H1 (cell line): ENCODE data around the gene ENPP6. TPM values are rescaled to one million over a fixed set of nuclear protein-coding genes. Genes with fewer than 3 reads are reported as not detected.

Experiments used
- CTCF ChIA-PET: fragments of 300-600 bp; sonication (Branson Sonifier 250); formaldehyde crosslinking; loops from one replicate; lab custom pipeline; 2021; ENCODE audit not compliant: partially characterized antibody; lab: Charles Lee
- POLR2A ChIA-PET: fragments of 300-600 bp; sonication (Branson Sonifier 250); formaldehyde crosslinking; loops from one replicate; lab custom pipeline; 2021; ENCODE audit warnings: inconsistent platforms; ENCODE audit not compliant: partially characterized antibody; lab: Charles Lee
- DNase-seq, 2 experiments: peaks; one replicate each; pipeline versions ENCODE4 v3.0.0 to v3.0.0-alpha.2; 2010 to 2022; ENCODE audit warnings: low spot score in 2 of 2, low read depth in 1 of 2, mixed read lengths in 1 of 2
- FAIRE-seq: peaks from 2 replicates; lab custom pipeline; 2011; peaks lifted over from hg19 to GRCh38; lab: Jason Lieb, UNC
- H2AFZ ChIP-seq: 2 replicates; pipeline ENCODE4 v1.8.1; 2012; ENCODE audit warnings: low read length, inconsistent platforms
- H2AK5ac ChIP-seq: 2 replicates; pipeline ENCODE4 v1.6.1; 2013; ENCODE audit warnings: low read depth, low read length
- H2BK120ac ChIP-seq: replicated peaks from 2 replicates; pipeline ENCODE3; 2013; ENCODE audit warnings: low read depth, low read length, inconsistent platforms
- H2BK12ac ChIP-seq: 2 replicates; pipeline ENCODE4 v1.6.1; 2013; ENCODE audit warnings: low read depth, low read length
- H2BK15ac ChIP-seq: 2 replicates; pipeline ENCODE4 v1.6.1; 2013; ENCODE audit warnings: low read length
- H2BK20ac ChIP-seq: 2 replicates; pipeline ENCODE4 v1.6.1; 2013; ENCODE audit warnings: low read length
- H2BK5ac ChIP-seq: 2 replicates; pipeline ENCODE4 v1.6.1; 2013; ENCODE audit warnings: low read depth, low read length
- H3K14ac ChIP-seq: 2 replicates; pipeline ENCODE4 v1.6.1; 2013; ENCODE audit warnings: inconsistent platforms; ENCODE audit not compliant: insufficient read length
- H3K18ac ChIP-seq: 2 replicates; pipeline ENCODE4 v1.6.1; 2013; ENCODE audit warnings: low read length; ENCODE audit errors: extremely low read depth
- H3K23ac ChIP-seq: 2 replicates; pipeline ENCODE4 v1.6.1; 2013; ENCODE audit warnings: inconsistent platforms; ENCODE audit not compliant: insufficient read length
- H3K23me2 ChIP-seq: 2 replicates; pipeline ENCODE4 v1.6.1; 2013; ENCODE audit warnings: low read depth, low read length
- H3K27ac ChIP-seq: 2 replicates; pipeline ENCODE4 v1.6.1; 2011; ENCODE audit warnings: low read depth, low read length, inconsistent platforms
- H3K27me3 ChIP-seq, 4 experiments: replicated peaks in 1 of 4; 1 replicate in 1 of 4; 2 replicates in 3 of 4; pipeline versions ENCODE4 v1.6.1 to v1.8.1; 2011 to 2013; ENCODE audit warnings: low read length in 3 of 4, mild to moderate bottlenecking in 3 of 4, inconsistent platforms in 2 of 4, mixed read lengths in 2 of 4, moderate library complexity in 1 of 4; ENCODE audit not compliant: control insufficient read depth in 3 of 4, insufficient read depth in 3 of 4; ENCODE audit errors: extremely low read depth in 1 of 4
- H3K36me3 ChIP-seq, 4 experiments: 2 replicates each; pipeline versions ENCODE4 v1.6.1 to v1.8.1; 2011 to 2013; ENCODE audit warnings: mild to moderate bottlenecking in 4 of 4, low read length in 3 of 4, moderate library complexity in 2 of 4, control low read depth in 1 of 4, inconsistent platforms in 1 of 4; ENCODE audit not compliant: insufficient read depth in 4 of 4, control insufficient read depth in 2 of 4
- H3K4ac ChIP-seq: replicated peaks from 2 replicates; pipeline ENCODE3; 2013; ENCODE audit warnings: low read length, low read depth, mixed read lengths, inconsistent platforms; ENCODE audit not compliant: insufficient read length
- H3K4me1 ChIP-seq, 4 experiments: replicated peaks in 1 of 4; 1 replicate in 1 of 4; 2 replicates in 3 of 4; pipeline versions ENCODE4 v1.6.1 to v1.8.1; 2011 to 2013; ENCODE audit warnings: low read length in 3 of 4, inconsistent platforms in 2 of 4, mixed read lengths in 1 of 4; ENCODE audit not compliant: insufficient read depth in 4 of 4, control insufficient read depth in 3 of 4
- H3K4me2 ChIP-seq, 2 experiments: 2 replicates each; pipeline versions ENCODE4 v1.6.1 to v1.8.1; 2011 to 2013; ENCODE audit warnings: low read depth in 2 of 2, low read length in 2 of 2, control low read depth in 1 of 2, inconsistent platforms in 1 of 2, mild to moderate bottlenecking in 1 of 2; ENCODE audit not compliant: insufficient read depth in 1 of 2
- H3K4me3 ChIP-seq, 4 experiments: fragments of 200-600, 300-600 bp in 1 of 4; sonication (generic), shearing (Covaris generic), sonication (Bioruptor Twin) in 1 of 4; 2 replicates each; pipeline versions ENCODE4 v1.5.1 to v1.8.1; 2011 to 2016; ENCODE audit warnings: low read length in 4 of 4, low read depth in 3 of 4, control low read depth in 2 of 4, inconsistent platforms in 2 of 4, mild to moderate bottlenecking in 2 of 4, mixed read lengths in 1 of 4, moderate library complexity in 1 of 4; ENCODE audit not compliant: insufficient read depth in 2 of 4; ENCODE audit errors: extremely low read depth in 1 of 4
- H3K56ac ChIP-seq: replicated peaks from 2 replicates; pipeline ENCODE3; 2013; ENCODE audit warnings: low read depth, mild to moderate bottlenecking, mixed read lengths, low read length, inconsistent platforms; ENCODE audit not compliant: insufficient read length
- H3K79me1 ChIP-seq: 2 replicates; pipeline ENCODE4 v1.6.1; 2013; ENCODE audit warnings: low read depth, low read length, control low read depth
- H3K79me2 ChIP-seq, 2 experiments: 2 replicates each; pipeline versions ENCODE4 v1.6.1 to v1.8.1; 2012 to 2013; ENCODE audit warnings: low read length in 2 of 2, mild to moderate bottlenecking in 2 of 2, inconsistent platforms in 1 of 2; ENCODE audit not compliant: insufficient read depth in 2 of 2, control insufficient read depth in 1 of 2
- H3K9ac ChIP-seq, 4 experiments: replicated peaks in 1 of 4; 1 replicate in 1 of 4; 2 replicates in 3 of 4; pipeline versions ENCODE4 v1.6.1 to v1.8.1; 2011 to 2013; ENCODE audit warnings: low read depth in 3 of 4, low read length in 3 of 4, control low read depth in 2 of 4, mild to moderate bottlenecking in 2 of 4, moderate library complexity in 2 of 4, inconsistent platforms in 1 of 4; ENCODE audit errors: extremely low read depth in 1 of 4
- H3K9me3 ChIP-seq, 2 experiments: 2 replicates each; pipeline versions ENCODE4 v1.6.1 to v1.8.1; 2012 to 2013; ENCODE audit warnings: mild to moderate bottlenecking in 2 of 2, moderate library complexity in 2 of 2, control low read depth in 1 of 2, inconsistent platforms in 1 of 2, low read depth in 1 of 2, low read length in 1 of 2, mixed read lengths in 1 of 2; ENCODE audit not compliant: insufficient read depth in 2 of 2
- H4K20me1 ChIP-seq, 2 experiments: replicated peaks in 1 of 2; 2 replicates each; pipeline versions ENCODE3 to v1.8.1; 2011 to 2013; ENCODE audit warnings: inconsistent platforms in 2 of 2, low read length in 2 of 2, mild to moderate bottlenecking in 1 of 2; ENCODE audit not compliant: insufficient read depth in 2 of 2, control insufficient read depth in 1 of 2
- H4K5ac ChIP-seq: 2 replicates; pipeline ENCODE4 v1.6.1; 2013; ENCODE audit warnings: low read length, low read depth, mixed read lengths, inconsistent platforms; ENCODE audit not compliant: insufficient read length
- H4K8ac ChIP-seq: 2 replicates; pipeline ENCODE4 v1.8.0; 2013; ENCODE audit warnings: mild to moderate bottlenecking, moderate library complexity, low read length, inconsistent platforms; ENCODE audit not compliant: insufficient read depth; ENCODE audit errors: extremely low read depth
- H4K91ac ChIP-seq: replicated peaks from 2 replicates; pipeline ENCODE3; 2013; ENCODE audit warnings: low read length, mixed read lengths, inconsistent platforms; ENCODE audit not compliant: insufficient read length
- BACH1 ChIP-seq: IDR thresholded peaks from 2 replicates; pipeline ENCODE4 v1.6.1; 2012; ENCODE audit warnings: low read length, improper control_type of control experiment
- CREB1 ChIP-seq: IDR thresholded peaks from 2 replicates; pipeline ENCODE4 v1.6.1; 2012; ENCODE audit warnings: inconsistent platforms
- CTBP2 ChIP-seq: IDR thresholded peaks from 2 replicates; pipeline ENCODE4 v1.7.0; 2011; ENCODE audit warnings: borderline replicate concordance, mild to moderate bottlenecking, moderate library complexity, mixed read lengths, low read length; ENCODE audit not compliant: insufficient read depth, insufficient read length
- EP300 ChIP-seq, 2 experiments: IDR thresholded peaks; 1 replicate in 1 of 2; 2 replicates in 1 of 2; pipeline ENCODE4 v1.6.1; 2011 to 2012; ENCODE audit warnings: low read depth in 2 of 2, low read length in 2 of 2, mild to moderate bottlenecking in 2 of 2, borderline replicate concordance in 1 of 2, inconsistent platforms in 1 of 2, moderate library complexity in 1 of 2
- POU5F1 ChIP-seq: IDR thresholded peaks from 2 replicates; pipeline ENCODE4 v1.6.1; 2011; ENCODE audit warnings: low read depth, mild to moderate bottlenecking, low read length, moderate library complexity
- TAF7 ChIP-seq: optimal IDR thresholded peaks from 2 replicates; pipeline ENCODE3; 2011; ENCODE audit warnings: low read depth, mild to moderate bottlenecking, inconsistent platforms, low read length, moderate library complexity, borderline replicate concordance
- TCF12 ChIP-seq: IDR thresholded peaks from 2 replicates; pipeline ENCODE4 v1.6.1; 2011; ENCODE audit warnings: low read depth, mild to moderate bottlenecking, low read length
- WGBS, 2 experiments: shearing (Covaris generic) in 1 of 2; methylation state at CpG; one replicate each; pipeline versions ENCODE4 v1.1.6 to v1.1.7; 2013 to 2015; ENCODE audit warnings: low lambda C conversion rate in 2 of 2, mixed read lengths in 2 of 2, inconsistent platforms in 1 of 2, low coverage in 1 of 2, missing lambda C conversion rate in 1 of 2; ENCODE audit not compliant: insufficient replicate concordance in 2 of 2, insufficient coverage in 1 of 2, insufficient read length in 1 of 2; ENCODE audit errors: extremely low coverage in 1 of 2, missing lambda C conversion rate in 1 of 2; 5-methylcytosine and 5-hydroxymethylcytosine counted together
- polyA plus RNA-seq, 7 experiments: library from polyadenylated mRNA; depleted of rRNA in 3 of 7; stranded (reverse) in 5 of 7; unstranded in 2 of 7; fragments of >200 nt in 5 of 7; fragments of 200-250 nt in 2 of 7; gene quantifications; 1 replicate in 5 of 7; 2 replicates in 1 of 7; 4 replicates in 1 of 7; pipeline versions ENCODE4 v1.2.1 to v1.2.3, GENCODE V29; 2011 to 2013; ENCODE audit warnings: missing spikeins in 2 of 7, mixed read lengths in 2 of 7
- total RNA-seq: library from RNA; stranded (reverse); fragmentation: NEBNext Ultra II Directional; extraction: Animal tissue kit (Norgen Biotek cat#: 25700); gene quantifications from 2 replicates; pipeline ENCODE4 v1.2.1, GENCODE V29; 2021
- TF ChIP-seq, protein P1 (sequence below), 3 experiments: IDR thresholded peaks; 1 replicate in 2 of 3; 2 replicates in 1 of 3; pipeline versions ENCODE4 v1.5.1 to v1.6.1; 2011; ENCODE audit warnings: low read length in 3 of 3, mild to moderate bottlenecking in 3 of 3, inconsistent platforms in 2 of 3, low read depth in 1 of 3, moderate library complexity in 1 of 3; ENCODE audit not compliant: insufficient read depth in 1 of 3; ENCODE audit errors: control extremely low read depth in 1 of 3
- TF ChIP-seq, protein P2 (sequence below): IDR thresholded peaks from 2 replicates; pipeline ENCODE4 v1.6.1; 2012; ENCODE audit warnings: low read length, inconsistent platforms

ENPP6 gene
- total and polyA plus RNA-seq, 2 of the 8 experiments (the other 6 are each of a cell fraction or from before 2014, with no cell fraction given) = 0.11 to 0.20 TPM

DNA sequence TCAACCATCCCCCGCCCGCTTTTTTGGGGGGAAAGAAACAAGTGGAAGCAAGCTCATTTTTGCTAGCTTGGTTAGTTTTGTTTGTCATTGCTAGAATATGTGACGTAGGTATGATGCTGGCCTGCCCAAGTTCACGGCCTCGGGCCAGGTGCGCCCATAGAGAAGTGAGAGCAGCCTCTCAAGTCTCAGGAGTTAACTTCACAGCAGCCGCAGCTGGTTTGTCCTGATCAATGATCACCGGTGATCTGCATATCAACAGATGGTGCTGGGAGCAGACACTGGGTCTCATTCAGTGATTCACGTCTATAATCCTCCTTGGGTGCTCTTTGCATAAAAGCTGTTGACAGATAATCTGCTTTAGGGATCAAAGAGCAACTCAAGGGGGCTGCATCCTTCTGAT is 50.1 kb downstream of the ENPP6 start:
- POLR2A ChIA-PET = interaction anchor here (1.7 kb wide), 1 partner anchor 70 kb away, joined by 3 read pairs; no protein-coding TSS in a partner anchor
- TF ChIP-seq, protein P1, sequence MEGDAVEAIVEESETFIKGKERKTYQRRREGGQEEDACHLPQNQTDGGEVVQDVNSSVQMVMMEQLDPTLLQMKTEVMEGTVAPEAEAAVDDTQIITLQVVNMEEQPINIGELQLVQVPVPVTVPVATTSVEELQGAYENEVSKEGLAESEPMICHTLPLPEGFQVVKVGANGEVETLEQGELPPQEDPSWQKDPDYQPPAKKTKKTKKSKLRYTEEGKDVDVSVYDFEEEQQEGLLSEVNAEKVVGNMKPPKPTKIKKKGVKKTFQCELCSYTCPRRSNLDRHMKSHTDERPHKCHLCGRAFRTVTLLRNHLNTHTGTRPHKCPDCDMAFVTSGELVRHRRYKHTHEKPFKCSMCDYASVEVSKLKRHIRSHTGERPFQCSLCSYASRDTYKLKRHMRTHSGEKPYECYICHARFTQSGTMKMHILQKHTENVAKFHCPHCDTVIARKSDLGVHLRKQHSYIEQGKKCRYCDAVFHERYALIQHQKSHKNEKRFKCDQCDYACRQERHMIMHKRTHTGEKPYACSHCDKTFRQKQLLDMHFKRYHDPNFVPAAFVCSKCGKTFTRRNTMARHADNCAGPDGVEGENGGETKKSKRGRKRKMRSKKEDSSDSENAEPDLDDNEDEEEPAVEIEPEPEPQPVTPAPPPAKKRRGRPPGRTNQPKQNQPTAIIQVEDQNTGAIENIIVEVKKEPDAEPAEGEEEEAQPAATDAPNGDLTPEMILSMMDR (IDR thresholded peaks at IDR 0.05; ENCODE audit: control extremely low read depth in 1 of 3, insufficient read depth in 1 of 3, low read depth in 1 of 3, low read length in 3 of 3) = no peak
- TF ChIP-seq POU5F1 = 0 out of 2 replicates have a peak, but pooled peaks have one; percentile 32
- TF ChIP-seq TCF12 = peak; percentile 98
- TF ChIP-seq, protein P2, sequence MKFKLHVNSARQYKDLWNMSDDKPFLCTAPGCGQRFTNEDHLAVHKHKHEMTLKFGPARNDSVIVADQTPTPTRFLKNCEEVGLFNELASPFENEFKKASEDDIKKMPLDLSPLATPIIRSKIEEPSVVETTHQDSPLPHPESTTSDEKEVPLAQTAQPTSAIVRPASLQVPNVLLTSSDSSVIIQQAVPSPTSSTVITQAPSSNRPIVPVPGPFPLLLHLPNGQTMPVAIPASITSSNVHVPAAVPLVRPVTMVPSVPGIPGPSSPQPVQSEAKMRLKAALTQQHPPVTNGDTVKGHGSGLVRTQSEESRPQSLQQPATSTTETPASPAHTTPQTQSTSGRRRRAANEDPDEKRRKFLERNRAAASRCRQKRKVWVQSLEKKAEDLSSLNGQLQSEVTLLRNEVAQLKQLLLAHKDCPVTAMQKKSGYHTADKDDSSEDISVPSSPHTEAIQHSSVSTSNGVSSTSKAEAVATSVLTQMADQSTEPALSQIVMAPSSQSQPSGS = no peak
- TF ChIP-seq CREB1 = peak; percentile 92
- peak; percentile 57 for TF ChIP-seq CTBP2
- no peak for TF ChIP-seq TAF7
- TF ChIP-seq BACH1 = no peak
- TF ChIP-seq EP300 (IDR thresholded peaks at IDR 0.05; ENCODE audit: borderline replicate concordance in 1 of 2, low read depth in 2 of 2, low read length in 2 of 2) = peak in 1 of 2 experiments; percentile 91; a peak in 1 of 3 replicates

More for the DNA sequence above, 50.1 kb downstream of the ENPP6 start:
- H4K91ac ChIP-seq = no peak overlapping the region
- H2BK15ac ChIP-seq = no peak overlapping the region
- peaks cover 12 to 28% (median 17%) of the 10 kb centered on the region in 4 experiments for H3K4me1 ChIP-seq
- H3K36me3 ChIP-seq = no peaks in the 10 kb centered on the region
- no peak overlapping the region for H4K8ac ChIP-seq
- no peak overlapping the region for H2BK20ac ChIP-seq
- 23% methylated on average over 9 of the region's 9 CpGs; no CpG with 5 or more reads in 1 of the 2 experiments for whole genome bisulfite sequencing, 2 experiments
- CTCF ChIA-PET = interaction anchor here (0.5 to 10.2 kb wide), 31 partner anchors 9 to 436 kb away, joined by 3 to 151 read pairs (median 4); no protein-coding TSS in a partner anchor
- H3K9me3 ChIP-seq = no peaks in the 10 kb centered on the region
- H2BK120ac ChIP-seq = no peak overlapping the region
- H3K79me2 ChIP-seq = no peaks in the 10 kb centered on the region
- H3K4ac ChIP-seq = no peak overlapping the region
- H2BK12ac ChIP-seq = no peak overlapping the region
- H3K4me2 ChIP-seq = peak overlapping the region; percentile 14 to 55
- no peaks in the 10 kb centered on the region for H4K20me1 ChIP-seq
- no peak overlapping the region for H2AK5ac ChIP-seq
- no peaks in the 10 kb centered on the region for H3K79me1 ChIP-seq
- H2BK5ac ChIP-seq = no peak overlapping the region
- H3K9ac ChIP-seq = no peak overlapping the region
- DNase-seq (no peak), FAIRE-seq (peak; percentile 91)
- no peaks in the 10 kb centered on the region; the same call in 1 of the 2 replicates for H3K23me2 ChIP-seq
- H3K4me3 ChIP-seq = peak overlapping the region in 1 of 4 experiments; percentile 41; a peak in 2 of 8 replicates
- H3K23ac ChIP-seq = no peak overlapping the region
- no peak overlapping the region for H3K27ac ChIP-seq
- no peak overlapping the region for H3K14ac ChIP-seq
- H4K5ac ChIP-seq = no peak overlapping the region
- H3K56ac ChIP-seq = no peak overlapping the region
- H2AFZ ChIP-seq = no peak overlapping the region
- H3K18ac ChIP-seq = no peak overlapping the region
- no peaks in the 10 kb centered on the region; a peak in 2 of 7 replicates for H3K27me3 ChIP-seq
